HG02678 (cell line): ENCODE data around the gene ZNF346.
"Not testable (repeated sequence)": the region's sequence is repeated elsewhere in the genome, so short reads cannot be mapped to it uniquely, and the experiment has no call there.

Experiments
- ATAC-seq: cut with Tn5 transposase; IDR thresholded peaks from one replicate; pipeline ENCODE4 v1.9.1; 2021; ENCODE audit warnings: mild to moderate bottlenecking, moderate library complexity; ENCODE audit not compliant: unreplicated experiment

ZNF346 gene

GRCh38 chr5:177022386-177023302 is at the start of gene ZNF346:
Gene ZNF346, plus strand, starts transcription at chr5:177022696. Its CDS starts 43 bp downstream, at chr5:177022739.
- ATAC-seq, result peak; percentile 90

- no peak for ATAC-seq
Observed at GRCh38 chr5:176979669-176980068, 42.8 kb upstream of the ZNF346 start.

- no peak for ATAC-seq
Observed at GRCh38 chr5:176980818-176981217, 41.7 kb upstream of the ZNF346 start.

- ATAC-seq, result not testable (repeated sequence)
Observed at GRCh38 chr5:176983112-176983511, 39.4 kb upstream of the ZNF346 start.

GRCh38 chr5:176983593-176983992 is 38.9 kb upstream of the ZNF346 start:
- not testable (repeated sequence) for ATAC-seq

GRCh38 chr5:176984176-176984575 is 38.3 kb upstream of the ZNF346 start:
- not testable (repeated sequence) for ATAC-seq

- ATAC-seq, result peak; percentile 89
Observed at GRCh38 chr5:176985516-176985915, 37.0 kb upstream of the ZNF346 start.

GRCh38 chr5:176986280-176986679 is 36.2 kb upstream of the ZNF346 start:
- ATAC-seq, result no peak

GRCh38 chr5:176987583-176987982 is 34.9 kb upstream of the ZNF346 start:
- no peak for ATAC-seq

- not testable (repeated sequence) for ATAC-seq
Observed at GRCh38 chr5:176993081-176993480, 29.4 kb upstream of the ZNF346 start.

- peak; percentile 45 for ATAC-seq
Observed at GRCh38 chr5:176994460-176995121, 27.9 kb upstream of the ZNF346 start.

- no peak for ATAC-seq
Observed at GRCh38 chr5:176995122-176995490, 27.4 kb upstream of the ZNF346 start.

- no peak for ATAC-seq
Observed at GRCh38 chr5:176995896-176996767, 26.4 kb upstream of the ZNF346 start.

- no peak for ATAC-seq
Observed at GRCh38 chr5:176996780-176997179, 25.7 kb upstream of the ZNF346 start.

- ATAC-seq, result no peak
Observed at GRCh38 chr5:176998828-176999227, 23.7 kb upstream of the ZNF346 start.

- ATAC-seq, result not testable (repeated sequence)
Observed at GRCh38 chr5:176999526-176999925, 23.0 kb upstream of the ZNF346 start.

GRCh38 chr5:177003649-177004048 is 18.8 kb upstream of the ZNF346 start:
- ATAC-seq, result no peak

GRCh38 chr5:177004961-177005360 is 17.5 kb upstream of the ZNF346 start:
- ATAC-seq, result no peak

- ATAC-seq, result peak; percentile 56
Observed at GRCh38 chr5:177005619-177006264, 16.8 kb upstream of the ZNF346 start.

- ATAC-seq, result peak; percentile 80
Observed at GRCh38 chr5:177006265-177006972, 16.1 kb upstream of the ZNF346 start, which contains the start of gene UIMC1. Gene UIMC1, minus strand, starts transcription at chr5:177006779. Its CDS starts 24,164 bp downstream, at chr5:176982615.
